SK-N-SH (cell line): ENCODE data around the gene SERINC1. TPM values are rescaled to one million over a fixed set of nuclear protein-coding genes. Genes with fewer than 3 reads are reported as not detected.

ENCODE experiments used
- CTCF ChIA-PET: fragments of 300-600, 350-600 bp; formaldehyde crosslinking; extraction: SDS; loops from one replicate; lab custom pipeline; 2021; lab: Yijun Ruan, JAX
- POLR2A ChIA-PET: fragments of 350-600 bp; sonication (Branson Sonifier 250); formaldehyde crosslinking; extraction: SDS; loops from one replicate; lab custom pipeline; 2020; ENCODE audit warnings: antibody characterized with exemption, inconsistent platforms; lab: Yijun Ruan, JAX
- DNase-seq: peaks from one replicate; pipeline ENCODE4 v3.0.0; 2012
- H2AFZ ChIP-seq: fragments of 200-600 bp; sonication (generic); 2 replicates; pipeline ENCODE4 v1.8.1; 2016; ENCODE audit warnings: antibody characterized with exemption, mild to moderate bottlenecking, low read depth
- H3F3A ChIP-seq: fragments of 200-600 bp; sonication (generic); replicated peaks from 2 replicates; pipeline ENCODE3; 2016; ENCODE audit warnings: antibody characterized with exemption, mild to moderate bottlenecking; ENCODE audit not compliant: insufficient read depth
- H3K27ac ChIP-seq, 2 experiments: fragments of 200-500 bp in 1 of 2; fragments of 200-600 bp in 1 of 2; sonication (Bioruptor generic) in 1 of 2; sonication (generic), shearing (Covaris generic) in 1 of 2; 2 replicates each; pipeline versions ENCODE4 v1.5.1 to v1.6.1; 2014 to 2016; ENCODE audit warnings: low read depth in 2 of 2, inconsistent platforms in 1 of 2, low read length in 1 of 2, mild to moderate bottlenecking in 1 of 2, mixed read lengths in 1 of 2
- H3K27me3 ChIP-seq: fragments of 200-600 bp; sonication (generic), shearing (Covaris generic); 2 replicates; pipeline ENCODE4 v1.6.1; 2016; ENCODE audit warnings: mixed run types; ENCODE audit not compliant: insufficient read depth
- H3K36me3 ChIP-seq, 2 experiments: fragments of 200-500 bp in 1 of 2; fragments of 200-600 bp in 1 of 2; sonication (Bioruptor generic) in 1 of 2; sonication (generic) in 1 of 2; replicated peaks in 1 of 2; 2 replicates each; pipeline versions ENCODE3 to v1.5.1; 2014 to 2016; ENCODE audit warnings: low read length in 1 of 2, mild to moderate bottlenecking in 1 of 2; ENCODE audit not compliant: insufficient read depth in 2 of 2, control insufficient read depth in 1 of 2
- H3K4me1 ChIP-seq, 2 experiments: fragments of 200-500 bp in 1 of 2; fragments of 200-600 bp in 1 of 2; sonication (Bioruptor generic) in 1 of 2; sonication (generic), shearing (Covaris generic) in 1 of 2; 2 replicates each; pipeline versions ENCODE4 v1.5.1 to v1.6.1; 2014 to 2016; ENCODE audit warnings: low read depth in 1 of 2, low read length in 1 of 2, mixed run types in 1 of 2; ENCODE audit not compliant: insufficient read depth in 2 of 2, control insufficient read depth in 1 of 2
- H3K4me2 ChIP-seq: fragments of 200-600 bp; sonication (generic), shearing (Covaris generic); 2 replicates; pipeline ENCODE4 v1.6.1; 2017; ENCODE audit warnings: mixed run types
- H3K4me3 ChIP-seq, 2 experiments: fragments of 200-500 bp in 1 of 2; fragments of 200-600 bp in 1 of 2; sonication (Bioruptor generic) in 1 of 2; sonication (generic), shearing (Covaris generic) in 1 of 2; 2 replicates each; pipeline versions ENCODE4 v1.5.1 to v1.8.1; 2014 to 2016; ENCODE audit warnings: low read depth in 2 of 2, inconsistent platforms in 1 of 2, low read length in 1 of 2, mild to moderate bottlenecking in 1 of 2, mixed read lengths in 1 of 2, moderate library complexity in 1 of 2
- H3K79me2 ChIP-seq: fragments of 200-600 bp; sonication (generic); 2 replicates; pipeline ENCODE4 v1.8.1; 2017; ENCODE audit warnings: mild to moderate bottlenecking; ENCODE audit not compliant: insufficient read depth
- H3K9ac ChIP-seq: fragments of 200-600 bp; sonication (generic); 2 replicates; pipeline ENCODE4 v1.6.1; 2017; ENCODE audit warnings: mixed run types
- H3K9me2 ChIP-seq: fragments of 200-600 bp; sonication (generic); 2 replicates; pipeline ENCODE4 v1.6.1; 2017; ENCODE audit warnings: mixed run types
- H3K9me3 ChIP-seq: fragments of 200-600 bp; sonication (generic); 2 replicates; pipeline ENCODE4 v1.6.1; 2017; ENCODE audit warnings: mixed run types, mild to moderate bottlenecking, moderate library complexity
- H4K20me1 ChIP-seq: fragments of 200-600 bp; sonication (generic); 2 replicates; pipeline ENCODE4 v1.6.1; 2017; ENCODE audit warnings: mild to moderate bottlenecking, mixed run types; ENCODE audit not compliant: insufficient read depth
- CTCF ChIP-seq: fragments of 200-600 bp; sonication (generic); IDR thresholded peaks from 2 replicates; pipeline ENCODE4 v1.6.1; 2017; ENCODE audit warnings: antibody characterized with exemption, mild to moderate bottlenecking, moderate library complexity
- EZH2phosphoT487 ChIP-seq: fragments of 200-600 bp; sonication (generic); IDR thresholded peaks from 2 replicates; pipeline ENCODE4 v1.6.1; 2017; ENCODE audit warnings: low read depth, mixed run types, mild to moderate bottlenecking, antibody characterized with exemption, moderate library complexity, borderline replicate concordance
- FOSL2 ChIP-seq: IDR thresholded peaks from 2 replicates; pipeline ENCODE4 v1.4.0; 2012; ENCODE audit warnings: low read depth, mild to moderate bottlenecking, moderate library complexity, borderline replicate concordance
- FOXJ3 ChIP-seq: sonication (generic); formaldehyde crosslinking; IDR thresholded peaks from 2 replicates; pipeline ENCODE4 v1.5.1; 2020; ENCODE audit warnings: mild to moderate bottlenecking, missing genetic modification reagents
- FOXM1 ChIP-seq: IDR thresholded peaks from 2 replicates; pipeline ENCODE4 v1.4.0; 2012; ENCODE audit warnings: low read depth, mild to moderate bottlenecking
- GABPA ChIP-seq: IDR thresholded peaks from 2 replicates; pipeline ENCODE4 v1.4.0; 2012; ENCODE audit warnings: low read depth, mild to moderate bottlenecking
- GATA2 ChIP-seq: sonication (generic); formaldehyde crosslinking; IDR thresholded peaks from 2 replicates; pipeline ENCODE4 v1.5.0; 2020; ENCODE audit warnings: mild to moderate bottlenecking, missing genetic modification reagents
- IRF3 ChIP-seq: fragments of 150-350 bp; IDR thresholded peaks from 2 replicates; pipeline ENCODE4 v1.6.1; 2016; ENCODE audit warnings: mild to moderate bottlenecking, low read depth, low read length
- USF2 ChIP-seq: fragments of 150-350 bp; IDR thresholded peaks from 2 replicates; pipeline ENCODE4 v1.6.1; 2017; ENCODE audit warnings: antibody characterized with exemption, low read length, low read depth, borderline replicate concordance
- YY1 ChIP-seq: IDR thresholded peaks from 2 replicates; pipeline ENCODE4 v1.4.0; 2012; ENCODE audit warnings: low read depth, mild to moderate bottlenecking
- WGBS: methylation state at CpG from one replicate; pipeline ENCODE4 v1.1.6; 2017; ENCODE audit warnings: low lambda C conversion rate; 5-methylcytosine and 5-hydroxymethylcytosine counted together
- polyA plus RNA-seq, 3 experiments: library from polyadenylated mRNA; depleted of rRNA; stranded (reverse); fragments of >200 nt; gene quantifications; 2 replicates each; pipeline ENCODE4 v1.2.3, GENCODE V29; 2012
- TF ChIP-seq, protein P1 (sequence below): IDR thresholded peaks from 2 replicates; pipeline ENCODE4 v1.4.0; 2012; ENCODE audit warnings: low read depth, borderline replicate concordance

The SERINC1 gene
- polyA plus RNA-seq, 1 of the 3 experiments (the other 2 are of a cell fraction): 55.2 TPM

GRCh38 chr6:122472022-122472340, 374 bp upstream of the SERINC1 start:
- Histone ChIP-seq H3K27me3 (no peaks in the 10 kb centered on the region), H3K79me2 (peaks cover 46% of the 10 kb centered on the region), H3K36me3 (peaks cover 2 to 7% of the 10 kb centered on the region in 2 experiments), H3K9ac (peak overlapping the region; percentile 90), H4K20me1 (peaks cover 39% of the 10 kb centered on the region), H3K4me3 (peak overlapping the region; percentile 90 to 98), H3K9me3 (no peaks in the 10 kb centered on the region), H3K9me2 (no peaks in the 10 kb centered on the region)
- POLR2A ChIA-PET: no interaction called here
- no peak for TF ChIP-seq FOSL2
- TF ChIP-seq, protein P1, sequence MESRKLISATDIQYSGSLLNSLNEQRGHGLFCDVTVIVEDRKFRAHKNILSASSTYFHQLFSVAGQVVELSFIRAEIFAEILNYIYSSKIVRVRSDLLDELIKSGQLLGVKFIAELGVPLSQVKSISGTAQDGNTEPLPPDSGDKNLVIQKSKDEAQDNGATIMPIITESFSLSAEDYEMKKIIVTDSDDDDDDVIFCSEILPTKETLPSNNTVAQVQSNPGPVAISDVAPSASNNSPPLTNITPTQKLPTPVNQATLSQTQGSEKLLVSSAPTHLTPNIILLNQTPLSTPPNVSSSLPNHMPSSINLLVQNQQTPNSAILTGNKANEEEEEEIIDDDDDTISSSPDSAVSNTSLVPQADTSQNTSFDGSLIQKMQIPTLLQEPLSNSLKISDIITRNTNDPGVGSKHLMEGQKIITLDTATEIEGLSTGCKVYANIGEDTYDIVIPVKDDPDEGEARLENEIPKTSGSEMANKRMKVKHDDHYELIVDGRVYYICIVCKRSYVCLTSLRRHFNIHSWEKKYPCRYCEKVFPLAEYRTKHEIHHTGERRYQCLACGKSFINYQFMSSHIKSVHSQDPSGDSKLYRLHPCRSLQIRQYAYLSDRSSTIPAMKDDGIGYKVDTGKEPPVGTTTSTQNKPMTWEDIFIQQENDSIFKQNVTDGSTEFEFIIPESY: no peak
- no peak for TF ChIP-seq YY1
- no peak for TF ChIP-seq USF2
- no peak for TF ChIP-seq FOXJ3
- no peak for TF ChIP-seq FOXM1
- no peak for TF ChIP-seq CTCF
- TF ChIP-seq GABPA: no peak
- TF ChIP-seq IRF3: no peak
- TF ChIP-seq, all 33 proteins: peak for 0
- CTCF ChIA-PET: interaction anchor here (1.4 to 2.1 kb wide), 2 partner anchors 20 to 58 kb away, joined by 6 to 14 read pairs; no protein-coding TSS in a partner anchor
- Histone ChIP-seq H3K27ac (peak overlapping the region; percentile 85 to 91), H3K4me2 (peak overlapping the region; percentile 85), H3F3A (no peaks in the 10 kb centered on the region), H3K4me1 (peaks cover 0 to 5% of the 10 kb centered on the region in 2 experiments; a peak in 2 of 4 replicates), H2AFZ (peak overlapping the region; percentile 94)
- WGBS: 2% methylated on average over 8 of the region's 8 CpGs
- no peak for DNase-seq

DNA sequence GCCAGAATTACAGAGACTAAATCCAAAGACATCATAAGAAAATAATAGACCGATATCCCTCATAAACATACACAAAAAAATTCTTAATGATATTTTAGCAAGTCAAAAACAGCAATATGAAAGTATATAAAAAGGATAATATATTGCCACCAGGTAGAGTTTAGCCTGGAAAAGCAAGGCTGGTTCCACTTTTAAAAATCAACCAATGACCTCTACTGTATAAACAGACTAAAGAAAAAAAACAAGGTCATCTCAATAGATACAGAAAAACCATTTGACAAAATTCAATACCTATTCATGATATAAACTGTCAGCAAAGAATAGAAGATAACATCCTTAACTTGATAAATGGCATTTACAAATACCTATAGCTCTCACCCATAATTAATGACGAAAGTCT, 9.7 kb downstream of the SERINC1 start:
- no peak for DNase-seq
- no peak overlapping the region for H3K4me2 ChIP-seq
- peaks cover 9% of the 10 kb centered on the region for H3F3A ChIP-seq
- H3K4me1 ChIP-seq: no peaks in the 10 kb centered on the region; a peak in 1 of 4 replicates
- no peaks in the 10 kb centered on the region for H3K27me3 ChIP-seq
- ChIA-PET POLR2A (no interaction called here), CTCF (no interaction called here)
- peaks cover 97% of the 10 kb centered on the region for H4K20me1 ChIP-seq
- 93% methylated on average over 2 of the region's 2 CpGs for whole genome bisulfite sequencing
- peaks cover 99% of the 10 kb centered on the region for H3K79me2 ChIP-seq
- H3K9me3 ChIP-seq: no peaks in the 10 kb centered on the region
- peaks cover 40 to 46% of the 10 kb centered on the region in 2 experiments for H3K36me3 ChIP-seq
- H2AFZ ChIP-seq: no peak overlapping the region
- no peak overlapping the region for H3K27ac ChIP-seq
- no peak overlapping the region for H3K4me3 ChIP-seq
- no peaks in the 10 kb centered on the region for H3K9me2 ChIP-seq
- H3K9ac ChIP-seq: no peak overlapping the region
- no peak for TF ChIP-seq GATA2 (CRISPR knock-in tag)
- no peak for TF ChIP-seq CTCF
- no peak for TF ChIP-seq EZH2phosphoT487
- TF ChIP-seq IRF3: no peak
- TF ChIP-seq FOXJ3: no peak
